Stimulated activated CD4-positive, alpha-beta T cell treated with anti-CD3 and anti-CD28 coated beads, TNF-alpha, amount 100 ng/mL, for 48 hours (primary cell): ENCODE measurements around the gene CELF5.

ENCODE experiments used
- DNase-seq, 3 donors: peaks; one replicate each; pipeline ENCODE4 v3.0.0-alpha.2; 2020; ENCODE audit warnings: low read depth in 3 of 3

Gene CELF5

GRCh38 chr19:3343619-3344502, 119.4 kb downstream of the CELF5 start:
- DNase-seq, result no peak

GRCh38 chr19:3344608-3345598, 120.4 kb downstream of the CELF5 start:
- no peak for DNase-seq

- no peak for DNase-seq
Observed at GRCh38 chr19:3345850-3346460, 121.5 kb downstream of the CELF5 start.
